ENCODE measurements around the gene DICER1.

The DICER1 gene

DNA sequence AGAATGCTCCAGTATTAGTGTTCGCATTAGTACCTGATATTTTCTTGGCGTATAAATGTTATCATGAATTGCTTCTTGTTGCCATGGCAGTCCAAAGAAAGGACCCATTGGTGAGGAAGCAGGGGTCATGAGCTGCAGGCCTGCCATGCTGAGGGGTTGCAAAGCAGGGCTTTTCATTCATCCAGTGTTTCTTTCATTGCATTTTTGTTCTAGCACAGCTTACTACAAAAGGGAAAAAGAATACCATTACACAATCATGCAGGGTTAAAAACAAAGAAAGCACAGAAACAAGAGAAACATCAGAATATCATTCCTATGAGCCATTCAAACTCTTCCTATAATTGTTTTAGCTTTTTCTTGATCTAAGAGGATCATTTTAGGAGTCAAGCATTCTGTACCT, 24.0 kb downstream of the DICER1 start:
- Histone ChIP-seq H2AFZ (ENCODE audit: low read length) (no peak overlapping the region), H3K9me3 (replicated peaks; ENCODE audit: insufficient read depth, low read length) (no peaks in the 10 kb centered on the region), H3K36me3 (replicated peaks; ENCODE audit: insufficient read depth, low read length) (no peaks in the 10 kb centered on the region), H3F3A (ENCODE audit: insufficient read depth, low read length) (no peaks in the 10 kb centered on the region), H3K27me3 (replicated peaks; ENCODE audit: insufficient read depth, low read length) (no peaks in the 10 kb centered on the region), H3K79me2 (ENCODE audit: low read length) (peaks cover 29% of the 10 kb centered on the region), H3K4me3 (ENCODE audit: low read length) (no peak overlapping the region), H3K4me1 (ENCODE audit: low read length) (no peaks in the 10 kb centered on the region), H3K4me2 (ENCODE audit: low read depth, low read length) (no peak overlapping the region), H4K20me1 (ENCODE audit: insufficient read depth, low read length) (no peaks in the 10 kb centered on the region), H3K9me2 (replicated peaks; ENCODE audit: insufficient read depth, low read length) (no peaks in the 10 kb centered on the region), H3K9ac (ENCODE audit: low read length) (no peak overlapping the region), H3K27ac (ENCODE audit: low read length) (no peak overlapping the region)
- TF ChIP-seq EZH2 (optimal IDR thresholded peaks at IDR 0.05; ENCODE audit: low read depth, low read length) = no peak
- no peak for TF ChIP-seq EZH2phosphoT487 (IDR thresholded peaks at IDR 0.05; ENCODE audit: low read length)
- TF ChIP-seq, protein P1, sequence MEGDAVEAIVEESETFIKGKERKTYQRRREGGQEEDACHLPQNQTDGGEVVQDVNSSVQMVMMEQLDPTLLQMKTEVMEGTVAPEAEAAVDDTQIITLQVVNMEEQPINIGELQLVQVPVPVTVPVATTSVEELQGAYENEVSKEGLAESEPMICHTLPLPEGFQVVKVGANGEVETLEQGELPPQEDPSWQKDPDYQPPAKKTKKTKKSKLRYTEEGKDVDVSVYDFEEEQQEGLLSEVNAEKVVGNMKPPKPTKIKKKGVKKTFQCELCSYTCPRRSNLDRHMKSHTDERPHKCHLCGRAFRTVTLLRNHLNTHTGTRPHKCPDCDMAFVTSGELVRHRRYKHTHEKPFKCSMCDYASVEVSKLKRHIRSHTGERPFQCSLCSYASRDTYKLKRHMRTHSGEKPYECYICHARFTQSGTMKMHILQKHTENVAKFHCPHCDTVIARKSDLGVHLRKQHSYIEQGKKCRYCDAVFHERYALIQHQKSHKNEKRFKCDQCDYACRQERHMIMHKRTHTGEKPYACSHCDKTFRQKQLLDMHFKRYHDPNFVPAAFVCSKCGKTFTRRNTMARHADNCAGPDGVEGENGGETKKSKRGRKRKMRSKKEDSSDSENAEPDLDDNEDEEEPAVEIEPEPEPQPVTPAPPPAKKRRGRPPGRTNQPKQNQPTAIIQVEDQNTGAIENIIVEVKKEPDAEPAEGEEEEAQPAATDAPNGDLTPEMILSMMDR (IDR thresholded peaks at IDR 0.05; ENCODE audit: low read length) = no peak
- DNase-seq = no peak

DNA sequence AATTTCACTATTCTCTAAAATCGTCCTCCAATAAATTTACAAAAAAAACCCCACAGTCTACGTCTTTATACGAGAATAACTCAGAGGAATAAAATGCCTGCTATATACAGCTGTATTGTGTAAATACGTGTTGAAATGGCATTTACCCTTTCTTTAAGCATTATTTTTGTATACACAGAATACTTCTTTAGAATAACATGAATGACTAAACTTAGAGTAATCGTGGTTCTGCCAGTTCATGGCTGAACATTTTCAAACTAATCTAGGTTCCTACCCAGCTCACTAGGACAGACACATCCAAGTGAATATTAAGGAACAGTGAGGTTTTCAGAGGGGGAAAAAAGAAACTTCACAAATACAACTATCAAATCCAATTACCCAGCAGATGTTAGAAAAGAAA, 24.6 kb downstream of the DICER1 start:
- TF ChIP-seq EZH2phosphoT487 (IDR thresholded peaks at IDR 0.05; ENCODE audit: low read length) = no peak
- TF ChIP-seq, protein P1 (IDR thresholded peaks at IDR 0.05; ENCODE audit: low read length) = no peak
- no peak for TF ChIP-seq EZH2 (optimal IDR thresholded peaks at IDR 0.05; ENCODE audit: low read depth, low read length)
- Histone ChIP-seq H3K79me2 (ENCODE audit: low read length) (peaks cover 26% of the 10 kb centered on the region), H3F3A (ENCODE audit: insufficient read depth, low read length) (no peaks in the 10 kb centered on the region), H3K36me3 (replicated peaks; ENCODE audit: insufficient read depth, low read length) (no peaks in the 10 kb centered on the region), H3K9ac (ENCODE audit: low read length) (no peak overlapping the region), H3K4me3 (ENCODE audit: low read length) (no peak overlapping the region), H3K4me1 (ENCODE audit: low read length) (no peaks in the 10 kb centered on the region), H3K9me3 (replicated peaks; ENCODE audit: insufficient read depth, low read length) (no peaks in the 10 kb centered on the region), H4K20me1 (ENCODE audit: insufficient read depth, low read length) (no peaks in the 10 kb centered on the region), H3K27me3 (replicated peaks; ENCODE audit: insufficient read depth, low read length) (no peaks in the 10 kb centered on the region), H3K27ac (ENCODE audit: low read length) (no peak overlapping the region), H3K9me2 (replicated peaks; ENCODE audit: insufficient read depth, low read length) (no peaks in the 10 kb centered on the region), H2AFZ (ENCODE audit: low read length) (no peak overlapping the region), H3K4me2 (ENCODE audit: low read depth, low read length) (no peak overlapping the region)
- no peak for DNase-seq

DNA sequence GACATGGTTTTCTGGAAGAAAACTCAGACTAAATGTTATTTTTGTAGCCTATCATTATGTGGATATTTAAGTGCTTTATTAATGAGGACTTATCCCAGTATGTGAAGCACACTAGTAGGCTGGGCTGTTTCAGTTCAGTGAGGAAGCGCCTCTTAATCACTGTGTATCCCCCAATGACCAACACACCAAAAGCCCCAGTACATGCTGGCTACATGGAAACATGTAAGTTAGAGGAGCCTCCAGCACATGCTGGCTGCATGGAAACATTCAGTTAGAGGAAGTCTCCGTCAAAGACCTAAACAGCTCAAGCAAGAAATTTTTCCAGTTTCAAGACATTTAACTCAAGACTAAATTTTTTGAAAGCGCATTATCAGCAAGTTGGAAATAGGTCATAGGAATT, 26.8 kb downstream of the DICER1 start:
- no peak overlapping the region for H2AFZ ChIP-seq (ENCODE audit: low read length)
- no peaks in the 10 kb centered on the region for H3K27me3 ChIP-seq (replicated peaks; ENCODE audit: insufficient read depth, low read length)
- H3K9me2 ChIP-seq (replicated peaks; ENCODE audit: insufficient read depth, low read length) = no peaks in the 10 kb centered on the region
- H3K4me2 ChIP-seq (ENCODE audit: low read depth, low read length) = no peak overlapping the region
- DNase-seq = no peak
- H3K27ac ChIP-seq (ENCODE audit: low read length) = no peak overlapping the region
- no peak overlapping the region for H3K4me3 ChIP-seq (ENCODE audit: low read length)
- H3K36me3 ChIP-seq (replicated peaks; ENCODE audit: insufficient read depth, low read length) = no peaks in the 10 kb centered on the region
- no peaks in the 10 kb centered on the region for H3F3A ChIP-seq (ENCODE audit: insufficient read depth, low read length)
- peaks cover 8% of the 10 kb centered on the region for H3K79me2 ChIP-seq (ENCODE audit: low read length)
- H3K9ac ChIP-seq (ENCODE audit: low read length) = no peak overlapping the region
- H4K20me1 ChIP-seq (ENCODE audit: insufficient read depth, low read length) = no peaks in the 10 kb centered on the region
- TF ChIP-seq EZH2phosphoT487 (IDR thresholded peaks at IDR 0.05; ENCODE audit: low read length) (no peak), EZH2 (optimal IDR thresholded peaks at IDR 0.05; ENCODE audit: low read depth, low read length) (no peak)
- TF ChIP-seq, protein P1 (IDR thresholded peaks at IDR 0.05; ENCODE audit: low read length) = no peak
- no peaks in the 10 kb centered on the region for H3K4me1 ChIP-seq (ENCODE audit: low read length)
- H3K9me3 ChIP-seq (replicated peaks; ENCODE audit: insufficient read depth, low read length) = no peaks in the 10 kb centered on the region

Data from MM.1S (cell line).